Measurements from ENCODE around the gene KCNC3. TPM values are rescaled to one million over a fixed set of nuclear protein-coding genes. Genes with fewer than 3 reads are reported as not detected.

Gene KCNC3
- total RNA-seq = 9.4 and 9.5 TPM in 2 replicates

DNA sequence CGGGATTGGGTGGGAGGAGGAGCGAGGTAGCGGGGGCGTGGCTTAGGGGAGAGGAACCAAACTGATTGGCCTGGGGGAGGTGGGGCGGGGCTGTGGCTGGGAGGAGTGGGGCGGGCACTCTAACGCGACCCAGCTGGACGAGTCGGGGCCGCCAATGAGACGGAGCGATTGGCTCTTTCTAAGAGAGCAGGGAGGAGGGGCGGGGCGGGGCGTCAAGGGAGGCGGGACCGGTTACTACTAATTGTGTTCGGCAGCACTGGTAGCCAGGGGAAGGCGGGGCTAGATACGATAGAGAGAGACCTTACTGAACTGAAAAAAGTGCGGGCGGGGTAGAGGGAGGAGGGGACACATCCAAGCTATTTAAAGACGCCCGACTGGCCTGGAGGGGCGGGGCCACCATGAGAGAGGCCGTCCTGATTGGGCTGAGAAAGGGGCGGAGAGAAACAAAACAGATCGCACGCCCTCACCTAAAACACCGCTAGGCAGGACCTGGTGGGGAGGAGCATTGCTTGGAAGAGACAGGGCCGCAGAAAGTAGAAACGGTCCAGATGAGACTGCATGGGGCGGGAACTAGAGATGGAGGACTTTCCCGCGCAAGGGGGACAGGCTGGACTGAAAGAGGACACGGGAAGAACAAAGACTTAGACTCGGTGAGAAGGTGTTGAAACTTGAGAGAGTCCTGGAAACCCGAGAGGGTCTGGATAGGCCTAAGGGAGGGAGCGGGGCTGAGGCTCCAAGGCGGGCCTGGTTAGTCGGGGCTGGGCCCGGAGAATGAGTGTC is at the start of gene KCNC3:
Gene KCNC3, minus strand, starts transcription at position 232 of the 780 bp plus-strand sequence. CDS start 295 bp downstream, outside the sequence.
- intact Hi-C loops (cut with micrococcal nuclease) = loop anchor here (2.0 to 10.0 kb wide), 2 partner anchors 47 to 1375 kb away; partner anchors contain the start of gene NR1H2

DNA sequence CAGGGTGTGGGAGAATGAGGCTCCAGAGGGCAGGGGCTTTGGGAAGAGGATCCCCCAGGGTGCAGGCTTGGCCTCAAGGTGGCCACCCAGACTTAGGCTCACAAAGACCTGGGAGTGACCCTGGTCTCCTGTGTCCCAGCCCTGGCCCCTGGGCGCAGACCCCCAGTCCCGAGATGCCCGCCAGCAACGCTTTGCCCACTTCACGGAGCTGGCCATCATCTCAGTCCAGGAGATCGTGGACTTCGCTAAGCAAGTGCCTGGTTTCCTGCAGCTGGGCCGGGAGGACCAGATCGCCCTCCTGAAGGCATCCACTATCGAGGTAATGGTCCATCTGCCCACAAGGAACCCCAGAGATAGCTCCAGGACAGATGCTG is 49.7 kb upstream of the KCNC3 start:
- intact Hi-C loops (cut with micrococcal nuclease) = no loop called here

DNA sequence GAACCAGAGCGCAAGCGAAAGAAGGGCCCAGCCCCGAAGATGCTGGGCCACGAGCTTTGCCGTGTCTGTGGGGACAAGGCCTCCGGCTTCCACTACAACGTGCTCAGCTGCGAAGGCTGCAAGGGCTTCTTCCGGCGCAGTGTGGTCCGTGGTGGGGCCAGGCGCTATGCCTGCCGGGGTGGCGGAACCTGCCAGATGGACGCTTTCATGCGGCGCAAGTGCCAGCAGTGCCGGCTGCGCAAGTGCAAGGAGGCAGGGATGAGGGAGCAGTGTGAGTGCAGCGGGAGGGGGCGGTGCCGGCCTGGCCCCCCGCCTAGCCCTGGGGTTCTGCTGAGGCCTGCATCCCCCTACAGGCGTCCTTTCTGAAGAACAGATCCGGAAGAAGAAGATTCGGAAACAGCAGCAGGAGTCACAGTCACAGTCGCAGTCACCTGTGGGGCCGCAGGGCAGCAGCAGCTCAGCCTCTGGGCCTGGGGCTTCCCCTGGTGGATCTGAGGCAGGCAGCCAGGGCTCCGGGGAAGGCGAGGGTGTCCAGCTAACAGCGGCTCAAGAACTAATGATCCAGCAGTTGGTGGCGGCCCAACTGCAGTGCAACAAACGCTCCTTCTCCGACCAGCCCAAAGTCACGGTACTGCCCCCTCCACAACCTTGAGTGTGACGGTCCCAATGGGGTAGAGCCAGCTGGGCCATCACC is 49.1 kb upstream of the KCNC3 start:
- intact Hi-C loops (cut with micrococcal nuclease) = no loop called here

DNA sequence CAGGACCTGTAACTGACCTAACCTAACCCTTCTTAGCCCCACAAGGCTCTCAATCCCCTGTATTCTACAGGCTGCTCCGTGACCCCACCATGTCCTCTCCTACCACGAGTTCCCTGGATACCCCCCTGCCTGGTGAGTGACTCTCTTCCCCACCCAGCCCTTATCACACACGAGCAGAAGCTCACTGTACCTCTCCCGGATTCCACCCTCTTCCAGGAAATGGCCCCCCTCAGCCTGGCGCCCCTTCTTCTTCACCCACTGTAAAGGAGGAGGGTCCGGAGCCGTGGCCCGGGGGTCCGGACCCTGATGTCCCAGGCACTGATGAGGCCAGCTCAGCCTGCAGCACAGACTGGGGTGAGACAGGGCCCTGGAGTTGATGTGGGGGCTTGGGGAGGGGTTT is 48.3 kb upstream of the KCNC3 start:
- intact Hi-C loops (cut with micrococcal nuclease) = loop anchor here (2.0 kb wide), 1 partner anchor 49 kb away; the partner anchor contains the start of gene KCNC3

DNA sequence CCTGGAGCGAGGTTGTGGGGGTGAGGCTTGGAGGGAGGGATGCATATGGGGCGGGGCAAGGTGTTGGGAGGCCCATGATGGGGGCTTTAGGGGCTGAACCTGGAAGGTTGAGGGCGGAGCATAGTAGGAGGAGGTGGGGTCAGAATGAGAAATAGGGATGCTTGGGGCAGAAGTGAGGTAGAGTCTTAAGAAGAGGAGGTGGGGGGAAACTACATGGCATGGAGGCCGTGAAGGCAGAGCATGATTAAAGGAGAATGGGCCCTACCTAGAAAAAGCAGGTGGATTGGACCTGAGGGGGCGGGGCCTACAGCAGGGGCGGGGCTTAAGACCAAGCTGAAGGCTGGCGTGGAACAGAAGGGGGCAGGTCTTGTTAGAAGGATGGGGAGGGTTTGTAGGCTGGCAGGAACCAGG is 47.9 kb upstream of the KCNC3 start:
- intact Hi-C loops (cut with micrococcal nuclease) = loop anchor here (2.0 kb wide), 1 partner anchor 48 kb away; the partner anchor contains the start of gene KCNC3

DNA sequence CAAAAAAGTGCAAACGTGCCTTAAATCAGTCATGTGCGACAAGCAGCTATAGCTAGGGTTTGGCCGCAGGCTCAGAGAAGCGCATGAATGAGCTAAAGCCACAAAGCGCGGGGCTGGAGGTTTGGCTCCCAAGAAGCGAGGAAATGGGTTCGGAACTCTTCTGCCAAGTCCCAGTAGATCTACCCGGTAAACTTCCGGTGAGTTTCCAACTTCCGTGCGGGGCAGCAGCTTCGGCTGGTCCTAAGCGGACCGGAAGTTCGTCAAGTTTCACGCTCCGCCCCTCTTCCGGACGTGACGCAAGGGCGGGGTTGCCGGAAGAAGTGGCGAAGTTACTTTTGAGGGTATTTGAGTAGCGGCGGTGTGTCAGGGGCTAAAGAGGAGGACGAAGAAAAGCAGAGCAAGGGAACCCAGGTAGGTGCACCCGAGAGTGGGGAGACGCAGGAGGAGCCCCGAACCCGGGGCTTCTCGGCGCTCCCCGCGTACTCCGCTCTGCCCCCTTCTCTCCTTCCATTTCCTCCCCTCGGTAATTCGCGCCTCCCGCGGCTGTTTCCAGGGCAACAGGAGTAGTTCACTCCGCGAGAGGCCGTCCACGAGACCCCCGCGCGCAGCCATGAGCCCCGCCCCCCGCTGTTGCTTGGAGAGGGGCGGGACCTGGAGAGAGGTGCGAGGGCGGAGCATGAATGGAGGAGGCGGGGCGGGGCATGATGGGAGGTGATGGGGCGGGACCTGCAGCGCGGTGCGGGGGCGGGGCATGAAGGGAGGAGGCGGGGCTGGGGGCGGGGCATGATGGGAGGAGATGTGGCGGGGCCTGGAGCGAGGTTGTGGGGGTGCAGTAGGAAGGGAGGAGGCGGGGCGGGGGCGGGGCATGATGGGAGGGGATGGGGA is 47.2 kb upstream of the KCNC3 start, which contains the start of gene NR1H2:
Gene NR1H2, plus strand, starts transcription at position 292 of the 885 bp plus-strand sequence. CDS start 1,149 bp downstream, outside the sequence.
- intact Hi-C loops (cut with micrococcal nuclease) = loop anchor here (1.0 to 2.0 kb wide), 5 partner anchors 8 to 135 kb away; partner anchors contain the start of genes EMC10, GARIN5A, JOSD2 and KCNC3

DNA sequence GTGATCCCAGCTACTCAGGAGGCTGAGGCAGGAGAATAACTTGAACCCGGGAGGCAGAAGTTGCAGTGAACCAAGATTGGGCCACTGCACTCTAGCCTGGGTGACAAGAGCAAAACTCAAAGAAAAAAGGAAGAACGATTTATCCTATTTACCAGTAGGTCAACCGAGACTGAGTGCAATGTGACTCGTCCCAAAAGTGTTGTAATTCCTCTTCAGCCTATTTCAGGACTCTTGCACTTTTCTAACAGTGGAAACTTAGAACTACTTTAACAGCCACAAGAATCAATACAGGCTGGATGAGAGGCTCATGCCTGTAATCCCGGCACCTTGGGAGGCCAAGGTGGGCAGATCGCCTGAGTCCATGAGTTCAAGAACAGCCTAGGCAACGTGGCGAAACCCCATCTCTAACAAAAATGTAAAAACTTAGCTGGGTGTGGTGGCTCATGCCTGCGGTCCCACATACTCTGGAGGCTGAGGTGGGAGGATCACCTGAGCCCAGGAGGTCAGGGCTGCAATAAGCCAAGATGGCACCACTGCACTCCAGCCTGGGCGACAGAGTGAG is 42.8 kb upstream of the KCNC3 start:
- intact Hi-C loops (cut with micrococcal nuclease) = no loop called here

DNA sequence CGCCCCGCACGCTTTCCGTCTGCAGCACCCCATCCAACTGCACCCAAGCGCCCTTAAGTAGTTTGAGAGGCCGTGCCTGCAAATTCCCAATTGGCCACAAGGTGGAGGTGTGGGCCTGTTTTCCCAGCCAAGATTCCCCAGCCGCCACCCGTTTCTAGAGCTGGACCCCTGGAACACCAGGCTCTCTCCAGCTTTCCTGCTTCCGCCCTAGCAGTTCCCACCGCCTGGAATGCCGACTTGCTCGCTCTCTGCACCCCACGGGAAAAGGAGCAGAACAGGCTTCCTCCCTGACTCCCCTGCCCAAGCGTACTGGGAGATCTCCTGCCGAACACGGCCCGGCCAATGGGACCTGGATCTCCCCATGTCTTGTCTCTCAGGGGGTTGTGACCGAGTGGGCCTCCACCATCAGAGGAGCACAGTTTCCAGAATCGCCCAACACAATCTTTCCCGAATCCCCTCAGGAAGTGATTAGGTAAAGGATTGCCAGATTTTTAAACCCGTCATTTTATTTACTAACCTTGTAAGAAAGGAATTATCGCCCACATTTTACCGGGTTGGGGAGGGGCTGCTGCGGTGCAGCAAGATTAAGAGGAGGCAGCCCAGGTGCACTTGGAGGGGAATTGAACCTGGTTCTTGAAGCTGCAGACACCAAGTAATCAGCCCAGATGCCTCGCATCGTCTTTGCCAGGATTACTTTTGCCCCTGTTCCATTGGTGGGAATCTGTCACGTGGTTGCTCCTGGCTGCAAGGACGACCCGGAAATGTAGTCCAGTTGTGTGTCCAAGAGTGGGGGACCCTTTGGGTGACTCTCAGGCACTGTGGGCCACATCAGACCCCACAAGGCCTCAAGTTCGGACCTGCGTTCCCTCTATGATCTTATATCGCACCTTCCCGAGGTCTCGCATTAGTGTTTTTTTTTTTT is 39.7 kb upstream of the KCNC3 start:
- intact Hi-C loops (cut with micrococcal nuclease) = loop anchor here (1.0 to 10.0 kb wide), 7 partner anchors 12 to 416 kb away; partner anchors contain the start of genes CLEC11A, JOSD2 and POLD1

DNA sequence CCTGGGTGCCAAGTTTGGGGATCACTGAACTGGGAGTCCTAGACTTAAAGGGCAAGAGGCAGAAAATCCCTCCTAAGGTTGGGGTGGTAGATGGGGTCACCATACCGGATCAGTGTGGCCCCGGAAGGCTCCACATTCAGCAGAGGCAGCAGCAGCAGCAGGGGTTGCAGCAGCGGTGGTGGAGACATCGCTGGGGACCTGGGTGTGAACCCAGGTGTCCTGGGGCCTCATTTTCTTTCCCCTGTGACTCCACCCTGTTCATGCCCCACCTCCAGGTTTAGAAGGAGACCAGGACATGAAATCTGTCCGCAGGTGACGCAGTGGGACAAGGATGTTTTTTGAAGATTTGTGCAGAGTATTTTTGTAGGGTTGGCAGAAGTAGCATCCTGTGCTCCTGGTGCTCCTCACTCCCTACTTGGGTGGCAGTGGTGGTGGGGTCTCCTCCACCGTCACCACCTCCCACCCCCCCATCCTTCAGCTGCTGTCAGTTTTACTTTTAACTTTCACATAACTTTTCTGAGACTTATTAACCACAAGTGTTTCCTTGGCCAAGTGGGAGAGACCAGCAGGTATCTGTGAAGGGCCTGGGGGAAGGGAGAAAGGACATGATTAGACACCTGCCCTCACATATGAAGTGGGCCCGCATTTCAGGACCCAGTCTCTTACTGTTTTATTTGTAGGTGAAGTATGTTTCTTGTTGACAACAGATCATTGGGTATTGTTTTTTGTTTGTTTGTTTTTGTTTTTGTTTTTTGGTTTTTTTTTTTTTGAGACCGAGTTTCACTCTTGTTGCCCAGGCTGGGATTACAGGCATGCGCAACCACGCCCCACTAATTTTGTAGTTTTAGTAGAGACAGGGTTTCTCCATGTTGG is 36.5 kb upstream of the KCNC3 start, which contains the start of gene NAPSA:
Gene NAPSA, minus strand, starts transcription at position 206 of the 873 bp plus-strand sequence. Its CDS starts 18 bp downstream, at position 188.
- intact Hi-C loops (cut with micrococcal nuclease) = loop anchor here (10.0 kb wide), 2 partner anchors 359 to 419 kb away; partner anchors contain the start of gene CLEC11A

DNA sequence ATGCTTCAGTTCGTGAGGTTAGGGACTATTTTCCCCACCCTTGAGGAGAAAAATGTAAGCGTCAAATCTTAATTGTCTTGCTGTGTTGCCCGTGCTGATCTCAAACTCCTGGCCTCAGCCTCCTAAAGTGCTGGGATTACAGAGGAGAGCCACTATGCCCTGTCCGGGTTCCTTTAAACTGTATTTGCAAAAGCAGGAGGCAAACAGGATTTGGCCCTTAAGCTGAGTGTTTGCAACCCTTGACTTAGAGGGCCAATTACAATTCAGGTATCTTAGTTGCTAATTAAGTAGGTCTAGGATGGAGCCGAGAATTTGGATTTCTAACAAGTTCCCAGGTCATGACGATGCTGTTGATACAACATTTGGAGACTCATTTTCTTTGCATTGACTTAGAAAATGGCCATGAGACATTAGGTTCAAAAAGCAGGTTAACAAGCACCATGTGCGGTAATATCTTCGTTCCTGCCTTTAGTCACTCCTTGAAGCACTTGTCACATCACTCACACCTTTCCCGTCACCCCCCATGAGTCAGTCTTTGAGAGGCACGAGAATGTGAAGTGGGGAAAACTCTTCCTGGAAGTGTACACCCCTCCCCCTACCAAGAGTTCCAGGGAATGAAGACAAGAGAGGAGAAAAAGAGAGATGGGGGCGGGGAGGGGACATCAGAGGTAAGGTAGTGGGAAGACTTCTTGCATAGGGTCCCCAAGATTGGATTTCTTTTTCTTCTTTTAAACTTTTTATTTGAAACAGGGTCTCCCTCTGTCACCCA is 33.7 kb upstream of the KCNC3 start:
- intact Hi-C loops (cut with micrococcal nuclease) = loop anchor here (10.0 kb wide), 2 partner anchors 362 to 422 kb away; partner anchors contain the start of gene CLEC11A

DNA sequence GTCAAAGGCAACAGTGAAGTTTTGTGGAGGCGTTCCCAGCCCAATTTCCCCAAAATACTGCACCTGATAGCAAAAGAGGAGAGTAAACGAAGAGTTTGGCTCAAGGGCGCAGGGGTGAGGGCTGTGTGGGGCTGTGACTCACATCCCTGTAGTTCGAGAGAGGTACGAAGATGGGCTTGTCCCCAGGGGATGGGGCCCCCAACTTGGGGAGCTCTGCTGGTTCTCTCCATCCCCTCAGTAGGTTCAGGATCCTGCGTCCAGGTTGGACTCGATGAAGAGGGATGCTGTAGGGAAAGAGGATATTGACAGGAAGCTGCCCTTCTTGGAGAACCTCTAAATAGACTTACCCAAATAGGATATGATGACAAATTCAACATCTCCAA is 32.8 kb upstream of the KCNC3 start:
- intact Hi-C loops (cut with micrococcal nuclease) = loop anchor here (10.0 kb wide), 2 partner anchors 363 to 423 kb away; partner anchors contain the start of gene CLEC11A

DNA sequence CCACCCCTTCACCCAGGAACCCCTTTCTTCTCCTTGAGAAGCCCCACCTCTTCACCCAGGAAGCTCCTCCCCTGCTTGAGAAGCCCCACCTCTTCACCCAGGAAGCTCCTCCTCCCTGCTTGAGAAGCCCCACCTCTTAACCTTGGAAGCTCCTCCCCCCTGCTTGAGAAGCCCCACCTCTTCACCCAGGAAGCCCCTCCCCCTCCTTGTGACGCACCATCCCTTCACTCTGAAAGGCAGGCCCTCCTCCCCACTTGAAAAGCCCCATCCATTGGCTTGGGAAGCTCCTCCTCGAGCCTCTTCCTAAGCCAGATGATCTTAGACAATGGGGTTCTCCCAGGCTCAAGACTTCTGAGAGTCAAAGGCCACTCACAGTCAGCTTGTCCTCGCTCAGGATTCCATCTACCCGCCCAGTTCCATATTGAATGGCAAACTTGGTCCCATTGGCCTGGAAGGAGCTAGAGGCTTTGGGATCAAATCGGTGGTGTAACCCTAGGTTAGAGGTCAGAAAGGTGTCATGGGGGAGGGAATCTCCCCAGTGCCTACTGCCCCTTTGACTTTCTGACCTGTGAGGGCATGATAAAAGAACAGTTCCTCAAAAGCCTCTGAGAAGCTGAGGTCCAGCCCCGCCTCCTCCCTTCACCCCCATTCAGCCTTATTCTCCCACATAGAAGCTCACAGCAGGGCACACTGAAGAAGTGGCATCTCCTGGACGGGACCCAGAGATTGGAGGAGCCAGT is 32.3 kb upstream of the KCNC3 start:
- intact Hi-C loops (cut with micrococcal nuclease) = loop anchor here (10.0 kb wide), 2 partner anchors 363 to 423 kb away; partner anchors contain the start of gene CLEC11A

DNA sequence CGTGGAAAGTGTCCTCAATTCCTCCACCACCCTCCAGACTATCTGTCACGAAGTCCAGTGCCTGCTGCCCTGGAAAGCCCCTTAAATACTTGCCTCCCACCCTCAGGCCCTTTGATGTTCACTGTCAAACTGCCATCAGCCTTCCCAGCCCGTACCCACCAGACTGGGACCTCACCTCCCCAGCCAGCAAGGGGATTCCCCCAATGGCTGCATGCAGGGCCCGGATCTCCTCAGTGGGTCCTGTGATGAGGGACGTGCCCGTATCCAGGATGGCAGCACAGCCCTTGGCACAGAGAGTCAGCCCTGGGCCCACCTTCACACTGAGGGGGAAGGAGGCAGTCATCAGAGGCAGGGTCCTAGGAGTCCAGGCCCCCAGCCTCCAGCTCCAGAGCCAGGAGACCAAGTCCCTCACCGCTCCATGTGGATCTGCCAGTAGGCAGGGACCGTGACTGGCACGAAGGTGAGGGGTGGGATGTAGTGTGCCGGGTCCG is 30.2 kb upstream of the KCNC3 start:
- intact Hi-C loops (cut with micrococcal nuclease) = no loop called here

DNA sequence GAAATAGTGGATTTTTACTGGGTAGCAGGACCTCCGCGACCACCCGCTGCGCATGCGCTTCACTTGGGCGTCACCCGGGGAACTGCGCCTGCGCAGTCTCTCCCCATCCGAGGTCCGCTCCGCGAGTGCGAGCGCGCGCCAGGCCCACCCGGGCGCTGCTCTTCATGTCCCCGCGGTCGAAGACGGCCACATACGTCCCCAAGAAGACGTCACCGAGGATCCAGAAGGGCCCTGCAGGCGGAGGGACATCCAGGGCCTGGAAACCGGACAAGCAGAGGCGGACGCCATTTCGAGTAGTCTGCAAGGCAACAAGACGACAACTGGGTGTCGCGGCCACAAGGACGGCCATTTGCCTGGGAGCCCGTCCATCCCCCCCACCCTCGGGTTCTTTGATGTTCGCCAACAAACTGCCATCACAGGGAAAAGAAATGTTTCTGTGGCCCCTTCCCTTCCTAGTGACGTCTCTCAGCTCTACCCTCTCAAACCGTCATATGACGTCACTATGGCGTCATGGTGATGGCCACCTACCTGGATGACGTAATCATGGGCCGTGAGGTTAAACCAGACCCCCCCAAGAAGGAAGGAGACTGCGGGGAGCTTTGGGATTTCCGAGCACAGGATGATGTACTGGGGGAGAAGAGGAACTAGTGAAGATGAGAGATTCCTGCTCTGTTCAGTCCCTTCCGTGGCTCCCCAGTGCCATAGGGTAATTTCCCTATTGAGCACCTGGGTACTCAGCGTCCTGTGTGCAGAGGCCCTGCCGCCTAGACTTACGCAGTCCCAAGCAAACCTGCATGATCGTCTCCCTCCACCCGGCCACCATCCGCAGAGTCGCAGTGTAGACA is 29.5 kb upstream of the KCNC3 start:
- intact Hi-C loops (cut with micrococcal nuclease) = loop anchor here (1.0 kb wide), 1 partner anchor 26 kb away; the partner anchor contains the start of gene POLD1

Data from T-helper 2 cell treated with Interferon-gamma antibody and Interleukin-4, amounts not matched to agents 100 ng/mL and 5 ng/mL, for 36 hours (primary cell).